Daoy (cell line): ENCODE measurements around the gene IRF6. TPM values are rescaled to one million over a fixed set of nuclear protein-coding genes. Genes with fewer than 3 reads are reported as not detected.

Experiments
- DNase-seq: peaks from one replicate; pipeline ENCODE4 v3.0.0-alpha.2; 2015; ENCODE audit warnings: low read depth
- total RNA-seq: library from RNA; depleted of rRNA; stranded (reverse); fragments of >200 nt; shearing (Covaris generic); gene quantifications from 2 replicates; pipeline ENCODE4 v1.2.3, GENCODE V29; 2014

The IRF6 gene
- total RNA-seq, 1 experiment from 2014 or later, result not detected

- no peak for DNase-seq
Observed at GRCh38 chr1:209790286-209791193, 15.4 kb downstream of the IRF6 start.

GRCh38 chr1:209789245-209789644, 16.7 kb downstream of the IRF6 start:
- no peak for DNase-seq

DNA sequence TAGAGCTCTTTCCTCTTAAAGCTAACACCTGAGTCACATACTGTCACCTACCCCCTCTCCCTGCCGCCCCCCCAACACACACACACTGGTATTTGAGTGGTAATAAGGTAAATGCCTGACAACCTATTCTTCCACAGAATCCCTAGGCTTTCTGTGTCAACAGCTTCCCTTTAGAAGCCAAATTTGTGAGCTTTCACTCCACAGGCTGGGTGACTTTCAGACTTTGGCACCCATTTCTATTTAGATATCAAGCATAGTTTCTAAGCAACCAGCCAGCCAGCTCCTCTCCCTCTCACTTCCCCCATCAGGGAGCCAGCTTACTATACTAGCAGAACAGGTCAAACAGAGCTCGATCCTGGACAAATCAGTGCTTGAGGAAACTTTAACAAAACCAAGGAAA, 18.4 kb downstream of the IRF6 start:
- no peak for DNase-seq

DNA sequence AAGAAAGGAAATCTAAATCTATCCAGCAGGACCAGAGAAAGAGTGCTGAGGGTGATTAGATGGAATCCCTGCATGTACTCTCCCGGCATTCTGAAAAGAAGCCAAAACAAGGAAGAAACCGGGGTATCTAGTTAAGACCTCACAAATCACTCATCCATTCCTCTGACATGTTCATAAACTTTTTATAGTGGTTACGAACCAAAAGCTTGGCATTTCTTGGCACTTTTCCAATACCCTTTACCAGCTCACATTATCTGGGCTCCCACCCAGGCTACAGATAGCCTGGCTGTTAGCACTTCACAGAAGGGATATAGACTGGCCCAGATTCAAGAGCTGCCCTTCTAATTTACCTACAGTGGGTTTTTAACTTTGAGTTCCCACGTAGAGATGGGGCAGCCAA, 19.8 kb downstream of the IRF6 start:
- DNase-seq, result no peak

- DNase-seq, result no peak
Observed at GRCh38 chr1:209785592-209785991, 20.4 kb downstream of the IRF6 start.

- DNase-seq, result peak; percentile 99
Observed at GRCh38 chr1:209784265-209785169, 21.4 kb downstream of the IRF6 start, which contains the start of gene C1orf74. TSS of gene C1orf74 (minus strand) at chr1:209784559. CDS start at chr1:209783634, 925 bp downstream.

DNA sequence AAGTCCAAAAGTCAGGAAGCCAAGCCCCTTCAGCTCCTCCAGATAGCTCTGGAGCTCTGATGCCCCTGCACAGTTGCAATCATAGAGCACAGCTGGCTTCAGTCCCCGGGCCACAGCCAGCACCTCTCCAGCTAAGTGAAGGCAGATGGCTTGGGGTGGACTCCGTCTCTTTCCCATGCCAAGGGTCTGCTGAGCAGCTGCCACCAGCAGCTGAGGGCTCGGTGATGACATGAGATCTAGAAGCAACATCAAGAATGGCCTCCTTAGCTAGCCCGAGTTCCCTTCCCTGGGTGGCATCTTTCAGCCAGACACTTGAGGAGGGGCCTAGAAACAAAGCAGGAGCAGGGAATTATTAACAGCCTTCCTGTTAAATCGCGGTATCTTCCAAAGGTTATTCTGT, 22.6 kb downstream of the IRF6 start:
- no peak for DNase-seq

GRCh38 chr1:209780268-209780667, 25.7 kb downstream of the IRF6 start:
- DNase-seq, result no peak

DNA sequence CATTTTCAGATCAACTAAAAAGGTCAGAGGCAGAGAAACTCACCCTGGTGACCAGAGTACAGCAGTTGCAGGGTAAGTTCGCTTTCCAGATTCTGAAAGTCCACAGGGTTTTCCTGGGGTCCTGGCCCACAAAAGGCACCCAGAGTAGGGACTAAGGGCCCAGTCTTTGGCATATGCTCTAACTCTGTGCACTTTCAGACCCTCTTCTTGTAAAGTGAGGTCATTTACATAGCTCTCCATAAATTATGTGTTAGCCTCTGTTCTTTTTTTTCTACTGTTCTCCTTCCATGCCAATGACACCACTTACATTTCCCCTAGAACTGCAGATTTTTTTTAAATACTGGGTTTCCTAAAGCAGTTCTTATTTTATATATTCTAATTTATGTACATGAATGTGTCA, 27.8 kb downstream of the IRF6 start:
- no peak for DNase-seq

DNA sequence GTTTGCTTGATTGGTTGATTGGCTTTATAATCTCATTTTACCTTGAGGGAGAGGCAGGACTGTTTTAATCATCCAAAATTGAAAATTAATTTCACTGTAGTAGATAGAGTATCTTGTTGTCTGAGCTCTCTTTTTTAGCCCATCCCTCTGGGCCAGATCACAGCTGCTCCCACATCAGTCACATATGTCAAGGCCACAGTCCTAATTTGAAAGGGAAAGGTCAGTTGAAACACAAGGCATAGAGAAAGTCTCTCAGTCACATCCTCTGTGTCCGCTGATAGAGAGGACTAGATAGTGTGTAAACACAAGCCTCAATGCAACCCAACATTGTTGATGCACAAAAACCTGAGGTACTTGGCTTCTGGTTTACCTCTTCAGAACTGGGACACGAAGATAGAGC, 28.4 kb downstream of the IRF6 start:
- DNase-seq, result no peak

GRCh38 chr1:209775678-209776077, 30.3 kb downstream of the IRF6 start:
- DNase-seq, result no peak

DNA sequence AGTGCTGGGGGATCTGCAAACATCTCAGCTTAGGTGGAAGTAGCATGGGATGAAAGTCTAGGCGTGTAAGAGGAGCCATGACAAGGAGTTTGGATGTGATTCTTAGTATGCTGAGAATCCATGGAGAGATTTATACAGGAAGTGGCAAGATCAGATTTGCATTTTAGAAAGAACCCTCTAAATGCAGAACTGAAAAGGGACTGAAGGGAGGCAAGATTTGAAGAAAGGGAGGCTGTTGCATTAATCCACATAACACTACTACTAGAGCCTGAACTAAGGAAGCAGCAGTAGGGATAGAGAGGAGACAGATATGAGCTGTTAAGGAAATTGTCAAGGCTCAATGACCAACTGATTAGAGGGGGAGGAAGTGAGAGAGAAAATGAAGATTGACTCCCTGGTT, 31.4 kb downstream of the IRF6 start:
- no peak for DNase-seq

DNA sequence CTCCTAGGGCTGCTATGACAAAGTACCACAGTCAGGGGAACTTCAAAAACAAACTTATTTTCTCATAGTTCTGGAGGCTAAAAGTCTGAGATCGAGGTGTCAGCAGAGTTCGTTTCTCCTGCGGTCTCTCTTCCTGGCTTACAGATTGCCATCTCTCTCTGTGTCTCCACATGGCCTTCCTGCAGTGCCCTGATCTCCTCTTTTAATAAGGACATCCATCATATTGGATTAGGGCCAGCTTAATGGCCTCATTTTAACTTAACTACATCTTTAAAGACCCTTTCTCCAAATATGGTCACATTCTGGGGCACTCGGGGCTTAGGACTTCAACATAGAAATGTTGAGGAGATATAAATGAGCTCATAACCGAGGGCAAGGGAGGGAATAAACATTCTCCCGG, 33.8 kb downstream of the IRF6 start:
- no peak for DNase-seq

DNA sequence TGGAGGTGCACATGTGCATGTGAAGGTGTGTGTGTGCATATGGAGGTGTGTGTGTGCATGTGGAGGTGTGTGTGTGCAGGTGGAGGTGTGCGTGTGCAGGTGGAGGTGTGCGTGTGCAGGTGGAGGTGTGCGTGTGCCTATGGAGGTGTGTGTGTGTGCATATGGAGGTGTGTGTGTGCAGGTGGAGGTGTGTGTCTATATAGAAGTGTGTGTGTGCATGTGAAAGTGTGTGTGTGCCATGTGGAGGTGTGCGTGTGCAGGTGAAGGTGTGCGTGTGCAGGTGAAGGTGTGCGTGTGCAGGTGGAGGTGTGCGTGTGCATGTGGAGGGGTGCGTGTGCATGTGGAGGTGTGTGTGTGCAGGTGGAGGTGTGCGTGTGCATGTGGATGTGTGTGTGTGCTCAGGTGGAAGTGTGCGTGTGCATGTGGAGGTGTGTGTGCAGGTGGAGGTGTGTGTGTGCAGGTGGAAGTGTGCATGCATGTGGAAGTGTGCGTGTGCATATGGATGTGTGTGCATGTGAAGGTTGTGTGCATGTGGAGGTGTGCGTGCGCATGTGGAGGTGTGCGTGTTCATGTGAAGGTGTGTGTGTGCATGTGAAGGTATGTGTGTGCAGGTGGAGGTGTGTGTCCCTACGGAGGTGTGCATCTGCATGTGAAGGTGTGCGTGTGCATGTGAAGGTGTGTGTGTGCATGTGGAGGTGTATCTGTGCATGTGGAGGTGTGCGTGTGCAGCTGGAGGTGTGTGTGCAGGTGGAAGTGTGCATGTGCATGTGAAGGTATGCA, 35.1 kb downstream of the IRF6 start:
- DNase-seq, result no peak

GRCh38 chr1:209769971-209770370, 36.0 kb downstream of the IRF6 start:
- DNase-seq, result no peak

- DNase-seq, result peak; percentile 87
Observed at GRCh38 chr1:209769171-209769904, 36.6 kb downstream of the IRF6 start.

GRCh38 chr1:209768354-209768774, 37.6 kb downstream of the IRF6 start:
- no peak for DNase-seq

DNA sequence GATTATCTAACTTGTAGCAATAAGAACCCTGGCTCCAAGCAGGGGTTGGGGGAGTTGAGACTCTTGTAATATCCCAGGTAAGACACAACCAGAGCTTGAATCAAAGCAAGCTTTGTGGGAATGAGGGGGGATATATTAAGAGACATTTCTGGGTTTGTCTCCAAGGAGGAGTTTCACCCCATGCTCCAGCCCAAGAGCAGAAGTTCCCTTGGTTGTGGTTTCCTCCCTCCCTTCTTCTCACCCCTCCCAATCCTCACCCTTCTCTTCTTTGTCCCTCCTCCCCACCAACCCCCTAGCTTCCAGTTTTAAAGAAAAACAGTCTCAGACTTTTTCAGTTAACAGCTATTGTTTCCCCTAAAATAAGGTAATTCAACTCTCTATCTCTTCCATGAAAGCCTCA, 38.2 kb downstream of the IRF6 start:
- DNase-seq, result no peak

GRCh38 chr1:209767096-209767495, 38.8 kb downstream of the IRF6 start:
- DNase-seq, result no peak

DNA sequence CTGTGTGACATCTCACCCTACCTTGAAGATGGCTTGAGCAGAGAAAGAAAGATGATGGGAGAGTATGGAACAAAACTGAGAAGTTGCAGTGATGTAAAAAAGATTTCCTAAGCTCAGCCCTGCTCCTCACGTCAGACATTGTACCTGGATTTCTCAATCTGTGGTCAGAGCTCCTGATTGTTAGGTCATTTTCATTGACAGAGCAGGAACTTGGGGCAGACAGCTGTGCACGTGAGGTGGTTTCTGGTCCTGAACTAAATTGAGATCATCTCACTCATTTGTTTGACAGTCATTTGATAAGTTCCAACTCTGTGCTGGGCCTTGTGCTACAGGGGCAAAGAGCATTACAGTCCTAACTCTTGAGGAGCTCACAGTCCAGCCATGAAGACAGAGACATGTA, 39.9 kb downstream of the IRF6 start:
- DNase-seq, result no peak

DNA sequence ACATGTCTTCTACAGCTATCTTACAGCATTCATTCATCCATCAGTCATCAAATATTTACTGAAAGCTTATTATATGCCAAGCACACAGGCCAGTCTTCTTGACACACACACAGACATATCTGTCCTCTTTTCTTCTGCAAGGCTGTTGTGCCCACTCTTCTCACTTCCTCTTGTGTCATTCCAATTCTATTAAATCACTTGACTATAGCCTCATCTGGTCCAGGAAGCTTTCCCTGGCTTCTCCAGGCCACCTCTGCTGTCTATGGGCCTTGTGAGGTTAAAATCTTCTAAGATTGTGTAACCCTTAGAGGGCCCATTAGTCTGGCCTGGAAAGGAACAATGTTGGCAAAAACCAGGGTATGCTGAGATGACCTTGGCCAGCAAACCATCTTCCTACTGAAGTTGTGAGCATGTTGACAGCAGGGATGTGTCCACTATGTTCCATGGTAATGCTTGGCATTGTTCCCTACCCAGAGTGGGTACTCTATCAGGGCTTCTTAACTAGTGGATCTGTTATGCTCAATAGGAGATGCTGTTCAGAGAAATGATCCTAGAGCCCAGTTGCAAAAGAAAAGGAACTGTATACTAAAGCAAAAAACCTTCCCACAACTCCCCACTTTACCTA, 44.8 kb downstream of the IRF6 start:
- no peak for DNase-seq
